ENCODE measurements around the gene TPSD1. TPM values are rescaled to one million over a fixed set of nuclear protein-coding genes. Genes with fewer than 3 reads are reported as not detected.

The TPSD1 gene
- total RNA-seq, 1 experiment from 2014 or later = not detected

DNA sequence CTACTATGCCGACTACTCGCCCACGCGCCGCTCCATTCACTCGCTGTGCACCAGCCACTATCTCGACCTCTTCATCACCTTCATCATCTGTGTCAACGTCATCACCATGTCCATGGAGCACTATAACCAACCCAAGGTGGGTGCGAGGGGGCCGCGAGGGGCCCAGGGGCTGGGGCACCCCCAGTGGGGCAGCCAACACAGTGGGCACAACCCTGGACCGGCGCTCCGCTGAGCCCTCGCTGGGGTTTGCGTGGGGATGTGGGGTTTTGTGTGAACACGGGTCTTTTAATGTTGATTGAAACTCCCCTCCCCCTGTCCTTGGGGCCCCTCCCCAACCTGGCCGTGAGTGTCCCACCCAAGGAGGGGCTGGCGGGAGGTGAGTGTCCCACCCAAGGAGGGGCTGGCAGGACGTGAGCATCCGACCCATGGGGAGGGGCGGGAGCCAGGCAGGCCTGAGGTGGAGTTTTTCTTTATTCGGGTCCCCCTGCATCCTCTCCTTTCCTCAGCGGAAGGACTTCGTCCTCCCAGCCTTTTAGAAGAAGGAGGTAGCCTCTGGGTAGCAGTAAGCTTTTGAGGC, 42.0 kb upstream of the TPSD1 start:
- no TSS peak for BruUV-seq (replicated peaks)
- no peaks in the 10 kb centered on the region for H3K79me2 ChIP-seq (ENCODE audit: low read depth)
- H2AFZ ChIP-seq = no peak overlapping the region
- H3K9me2 ChIP-seq (ENCODE audit: insufficient read depth) = no peaks in the 10 kb centered on the region
- H3K4me2 ChIP-seq = no peak overlapping the region
- H3K4me3 ChIP-seq = no peak overlapping the region
- DNase-seq = no peak
- no peaks in the 10 kb centered on the region for H3K9me3 ChIP-seq (ENCODE audit: insufficient read depth, low read depth)
- intact Hi-C loops (cut with micrococcal nuclease; ENCODE audit: unreplicated experiment) = no loop called here
- no peak overlapping the region for H3K27ac ChIP-seq
- no peaks in the 10 kb centered on the region for H4K20me1 ChIP-seq (ENCODE audit: insufficient read depth)
- POLR2A ChIA-PET (ENCODE audit: unreplicated experiment) = no interaction called here
- H3F3A ChIP-seq (ENCODE audit: insufficient read depth, low read depth) = no peaks in the 10 kb centered on the region
- H3K27me3 ChIP-seq (ENCODE audit: insufficient read depth, low read depth) = peaks cover 86% of the 10 kb centered on the region
- no peaks in the 10 kb centered on the region for H3K36me3 ChIP-seq (ENCODE audit: low read depth)
- TF ChIP-seq, protein P1, sequence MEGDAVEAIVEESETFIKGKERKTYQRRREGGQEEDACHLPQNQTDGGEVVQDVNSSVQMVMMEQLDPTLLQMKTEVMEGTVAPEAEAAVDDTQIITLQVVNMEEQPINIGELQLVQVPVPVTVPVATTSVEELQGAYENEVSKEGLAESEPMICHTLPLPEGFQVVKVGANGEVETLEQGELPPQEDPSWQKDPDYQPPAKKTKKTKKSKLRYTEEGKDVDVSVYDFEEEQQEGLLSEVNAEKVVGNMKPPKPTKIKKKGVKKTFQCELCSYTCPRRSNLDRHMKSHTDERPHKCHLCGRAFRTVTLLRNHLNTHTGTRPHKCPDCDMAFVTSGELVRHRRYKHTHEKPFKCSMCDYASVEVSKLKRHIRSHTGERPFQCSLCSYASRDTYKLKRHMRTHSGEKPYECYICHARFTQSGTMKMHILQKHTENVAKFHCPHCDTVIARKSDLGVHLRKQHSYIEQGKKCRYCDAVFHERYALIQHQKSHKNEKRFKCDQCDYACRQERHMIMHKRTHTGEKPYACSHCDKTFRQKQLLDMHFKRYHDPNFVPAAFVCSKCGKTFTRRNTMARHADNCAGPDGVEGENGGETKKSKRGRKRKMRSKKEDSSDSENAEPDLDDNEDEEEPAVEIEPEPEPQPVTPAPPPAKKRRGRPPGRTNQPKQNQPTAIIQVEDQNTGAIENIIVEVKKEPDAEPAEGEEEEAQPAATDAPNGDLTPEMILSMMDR (conservative IDR thresholded peaks at IDR 0.05) = no peak
- no peak for TF ChIP-seq EZH2 (IDR thresholded peaks at IDR 0.05; ENCODE audit: low read depth)
- CTCF ChIA-PET = no interaction called here
- no peaks in the 10 kb centered on the region for H3K4me1 ChIP-seq (replicated peaks; ENCODE audit: insufficient read depth)

DNA sequence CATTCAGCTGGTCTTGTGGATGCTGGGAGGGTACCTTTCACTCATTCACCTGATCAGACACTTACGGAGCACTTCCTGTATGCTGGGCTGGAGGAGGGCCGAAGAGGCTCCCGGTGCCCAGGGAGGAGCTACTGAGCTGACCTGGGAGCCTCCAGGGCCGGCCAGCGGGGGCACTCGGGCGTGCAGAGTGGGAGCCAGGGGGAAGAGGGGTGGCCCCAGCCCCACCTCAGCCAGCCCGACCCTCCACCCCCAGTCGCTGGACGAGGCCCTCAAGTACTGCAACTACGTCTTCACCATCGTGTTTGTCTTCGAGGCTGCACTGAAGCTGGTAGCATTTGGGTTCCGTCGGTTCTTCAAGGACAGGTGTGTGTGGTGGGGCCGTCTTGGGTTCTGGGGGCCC, 41.1 kb upstream of the TPSD1 start:
- Histone ChIP-seq H2AFZ (no peak overlapping the region), H3K9me3 (ENCODE audit: insufficient read depth, low read depth) (no peaks in the 10 kb centered on the region), H3K36me3 (ENCODE audit: low read depth) (no peaks in the 10 kb centered on the region), H4K20me1 (ENCODE audit: insufficient read depth) (no peaks in the 10 kb centered on the region), H3K27me3 (ENCODE audit: insufficient read depth, low read depth) (peaks cover 89% of the 10 kb centered on the region), H3K4me3 (no peak overlapping the region), H3K27ac (no peak overlapping the region), H3K79me2 (ENCODE audit: low read depth) (no peaks in the 10 kb centered on the region), H3K9me2 (ENCODE audit: insufficient read depth) (no peaks in the 10 kb centered on the region), H3K4me1 (replicated peaks; ENCODE audit: insufficient read depth) (no peaks in the 10 kb centered on the region), H3F3A (ENCODE audit: insufficient read depth, low read depth) (no peaks in the 10 kb centered on the region), H3K4me2 (no peak overlapping the region)
- BruUV-seq (replicated peaks) = no TSS peak
- TF ChIP-seq, protein P1 (conservative IDR thresholded peaks at IDR 0.05) = no peak
- no peak for TF ChIP-seq EZH2 (IDR thresholded peaks at IDR 0.05; ENCODE audit: low read depth)
- CTCF ChIA-PET = no interaction called here
- intact Hi-C loops (cut with micrococcal nuclease; ENCODE audit: unreplicated experiment) = no loop called here
- POLR2A ChIA-PET (ENCODE audit: unreplicated experiment) = no interaction called here
- DNase-seq = no peak

DNA sequence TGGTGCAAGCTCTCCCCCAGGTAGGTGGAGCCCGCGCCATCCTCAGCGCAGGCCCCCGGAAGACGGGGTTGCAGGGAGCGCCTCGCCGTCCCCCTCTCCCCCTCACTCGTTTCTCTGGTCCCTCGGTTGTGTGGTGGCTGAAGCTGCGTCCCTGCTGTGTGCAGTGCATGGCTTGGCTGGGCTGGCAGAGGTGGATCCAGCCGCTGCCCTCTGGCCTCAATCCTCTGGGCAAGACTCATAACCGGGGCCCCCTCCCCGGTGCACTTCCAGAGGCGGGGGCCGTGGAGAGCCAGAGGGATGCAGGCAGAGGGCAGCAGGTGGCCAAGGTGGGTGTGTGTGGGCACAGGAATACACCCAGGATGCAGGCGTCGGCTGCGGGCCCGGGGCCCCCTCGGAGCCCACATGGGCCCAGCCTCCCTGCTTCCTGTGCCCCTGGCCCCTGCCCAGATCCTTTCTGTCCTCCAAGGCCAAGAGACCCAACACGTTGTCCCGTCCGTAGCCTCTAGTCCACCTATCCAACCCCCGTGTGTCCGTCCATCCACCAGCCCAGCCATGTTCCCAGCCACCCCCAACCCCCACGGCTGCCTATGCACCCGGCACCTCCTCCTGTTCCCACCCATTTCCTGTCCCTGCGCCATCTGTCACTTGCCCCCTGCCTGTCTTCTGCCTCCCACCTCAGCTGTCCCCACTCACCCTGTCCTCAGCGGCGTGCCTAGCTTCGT, 40.1 kb upstream of the TPSD1 start:
- no peak overlapping the region for H2AFZ ChIP-seq
- BruUV-seq (replicated peaks) = no TSS peak
- no peaks in the 10 kb centered on the region for H3K36me3 ChIP-seq (ENCODE audit: low read depth)
- H3K9me2 ChIP-seq (ENCODE audit: insufficient read depth) = no peaks in the 10 kb centered on the region
- H3K27me3 ChIP-seq (ENCODE audit: insufficient read depth, low read depth) = peaks cover 98% of the 10 kb centered on the region
- H3K4me2 ChIP-seq = no peak overlapping the region
- H3K9me3 ChIP-seq (ENCODE audit: insufficient read depth, low read depth) = no peaks in the 10 kb centered on the region
- TF ChIP-seq, protein P1 (conservative IDR thresholded peaks at IDR 0.05) = no peak
- H3K79me2 ChIP-seq (ENCODE audit: low read depth) = no peaks in the 10 kb centered on the region
- no peak overlapping the region for H3K27ac ChIP-seq
- intact Hi-C loops (cut with micrococcal nuclease; ENCODE audit: unreplicated experiment) = no loop called here
- ChIA-PET CTCF (no interaction called here), POLR2A (ENCODE audit: unreplicated experiment) (no interaction called here)
- H4K20me1 ChIP-seq (ENCODE audit: insufficient read depth) = no peaks in the 10 kb centered on the region
- no peak overlapping the region for H3K4me3 ChIP-seq
- no peaks in the 10 kb centered on the region for H3K4me1 ChIP-seq (replicated peaks; ENCODE audit: insufficient read depth)
- DNase-seq = no peak
- no peaks in the 10 kb centered on the region for H3F3A ChIP-seq (ENCODE audit: insufficient read depth, low read depth)
